ENCODE measurements around the gene RHO.

DNA sequence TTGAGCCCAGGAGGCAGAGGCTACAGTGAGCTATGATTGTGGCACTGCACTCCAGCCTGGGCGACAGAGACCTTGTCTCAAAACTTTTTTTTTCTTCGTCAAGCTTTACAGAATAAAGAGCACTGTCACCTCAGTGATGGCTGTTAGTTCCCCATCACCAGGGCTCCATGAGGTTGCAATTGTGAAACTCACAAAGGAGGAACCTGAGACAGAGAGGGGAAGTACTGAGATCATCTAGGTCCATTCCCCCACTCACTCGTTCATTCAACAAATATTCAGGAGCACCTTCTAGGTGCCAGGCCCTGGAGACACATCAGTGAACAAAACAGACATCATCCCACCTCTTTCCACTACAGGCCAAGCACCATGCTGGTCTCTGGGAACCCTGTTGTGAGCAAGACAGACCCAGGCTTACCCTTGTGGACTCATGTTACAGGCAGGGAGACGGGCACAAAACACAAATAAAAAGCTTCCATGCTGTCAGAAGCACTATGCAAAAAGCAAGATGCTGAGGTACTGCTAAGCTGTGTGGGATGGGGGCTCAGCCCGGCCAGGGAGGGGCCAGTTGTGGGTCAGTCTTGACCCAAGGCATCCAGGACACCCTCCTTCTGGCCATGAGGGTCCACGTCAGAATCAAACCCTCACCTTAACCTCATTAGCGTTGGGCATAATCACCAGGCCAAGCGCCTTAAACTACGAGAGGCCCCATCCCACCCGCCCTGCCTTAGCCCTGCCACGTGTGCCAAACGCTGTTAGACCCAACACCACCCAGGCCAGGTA is 2.1 kb upstream of the RHO start:
- TF ChIP-seq EZH2 (IDR thresholded peaks at IDR 0.05; ENCODE audit: low read length, unreplicated experiment) = no peak
- TF ChIP-seq, protein P1, sequence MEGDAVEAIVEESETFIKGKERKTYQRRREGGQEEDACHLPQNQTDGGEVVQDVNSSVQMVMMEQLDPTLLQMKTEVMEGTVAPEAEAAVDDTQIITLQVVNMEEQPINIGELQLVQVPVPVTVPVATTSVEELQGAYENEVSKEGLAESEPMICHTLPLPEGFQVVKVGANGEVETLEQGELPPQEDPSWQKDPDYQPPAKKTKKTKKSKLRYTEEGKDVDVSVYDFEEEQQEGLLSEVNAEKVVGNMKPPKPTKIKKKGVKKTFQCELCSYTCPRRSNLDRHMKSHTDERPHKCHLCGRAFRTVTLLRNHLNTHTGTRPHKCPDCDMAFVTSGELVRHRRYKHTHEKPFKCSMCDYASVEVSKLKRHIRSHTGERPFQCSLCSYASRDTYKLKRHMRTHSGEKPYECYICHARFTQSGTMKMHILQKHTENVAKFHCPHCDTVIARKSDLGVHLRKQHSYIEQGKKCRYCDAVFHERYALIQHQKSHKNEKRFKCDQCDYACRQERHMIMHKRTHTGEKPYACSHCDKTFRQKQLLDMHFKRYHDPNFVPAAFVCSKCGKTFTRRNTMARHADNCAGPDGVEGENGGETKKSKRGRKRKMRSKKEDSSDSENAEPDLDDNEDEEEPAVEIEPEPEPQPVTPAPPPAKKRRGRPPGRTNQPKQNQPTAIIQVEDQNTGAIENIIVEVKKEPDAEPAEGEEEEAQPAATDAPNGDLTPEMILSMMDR (conservative IDR thresholded peaks at IDR 0.05; ENCODE audit: low read depth, low read length) = no peak

All from PC-3 (cell line).